Hepatocyte (in vitro differentiated cells): ENCODE data around the gene SH3RF1.

Experiments used
- EZH2phosphoT487 ChIP-seq: fragments of 200-600 bp; sonication (generic); IDR thresholded peaks from one replicate; pipeline ENCODE4 v1.6.1; 2018; ENCODE audit warnings: antibody characterized with exemption, mild to moderate bottlenecking, low read depth, moderate library complexity; ENCODE audit not compliant: unreplicated experiment, severe bottlenecking
- TF ChIP-seq, protein P1 (sequence below): fragments of 200-600 bp; sonication (generic); IDR thresholded peaks from 2 replicates; pipeline ENCODE4 v1.5.1; 2016; ENCODE audit warnings: antibody characterized with exemption, mild to moderate bottlenecking; ENCODE audit not compliant: poor library complexity

DNA sequence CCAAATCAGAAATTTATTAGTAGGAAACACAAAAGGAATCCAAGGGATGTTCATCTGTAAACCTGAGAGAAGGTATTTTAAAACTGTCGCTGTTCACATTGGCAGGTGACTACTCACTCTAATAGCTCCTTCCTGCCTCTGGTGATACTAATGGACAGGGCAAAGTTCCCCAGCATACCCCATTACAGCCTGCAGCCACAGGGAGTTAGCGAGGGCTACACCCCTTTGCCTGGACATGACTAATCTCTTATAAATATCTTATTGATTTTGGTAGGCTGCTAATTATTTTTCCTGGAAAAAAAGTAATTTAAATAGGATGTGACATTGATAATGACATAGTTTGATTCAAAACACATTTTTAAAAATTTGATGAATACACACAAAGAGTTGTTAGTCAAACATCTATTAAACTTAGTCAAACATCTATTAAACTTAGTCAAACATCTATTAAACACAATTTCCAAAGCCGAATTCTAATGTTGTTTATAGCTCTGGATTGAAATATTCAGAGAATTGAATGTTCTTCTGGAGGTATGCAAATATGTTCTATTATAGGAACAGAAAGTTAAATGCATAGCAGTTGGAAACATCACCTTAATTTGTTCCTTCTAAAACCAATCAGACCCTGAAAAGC lies 177.8 kb downstream of the SH3RF1 start:
- TF ChIP-seq, protein P1, sequence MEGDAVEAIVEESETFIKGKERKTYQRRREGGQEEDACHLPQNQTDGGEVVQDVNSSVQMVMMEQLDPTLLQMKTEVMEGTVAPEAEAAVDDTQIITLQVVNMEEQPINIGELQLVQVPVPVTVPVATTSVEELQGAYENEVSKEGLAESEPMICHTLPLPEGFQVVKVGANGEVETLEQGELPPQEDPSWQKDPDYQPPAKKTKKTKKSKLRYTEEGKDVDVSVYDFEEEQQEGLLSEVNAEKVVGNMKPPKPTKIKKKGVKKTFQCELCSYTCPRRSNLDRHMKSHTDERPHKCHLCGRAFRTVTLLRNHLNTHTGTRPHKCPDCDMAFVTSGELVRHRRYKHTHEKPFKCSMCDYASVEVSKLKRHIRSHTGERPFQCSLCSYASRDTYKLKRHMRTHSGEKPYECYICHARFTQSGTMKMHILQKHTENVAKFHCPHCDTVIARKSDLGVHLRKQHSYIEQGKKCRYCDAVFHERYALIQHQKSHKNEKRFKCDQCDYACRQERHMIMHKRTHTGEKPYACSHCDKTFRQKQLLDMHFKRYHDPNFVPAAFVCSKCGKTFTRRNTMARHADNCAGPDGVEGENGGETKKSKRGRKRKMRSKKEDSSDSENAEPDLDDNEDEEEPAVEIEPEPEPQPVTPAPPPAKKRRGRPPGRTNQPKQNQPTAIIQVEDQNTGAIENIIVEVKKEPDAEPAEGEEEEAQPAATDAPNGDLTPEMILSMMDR, result no peak
- no peak for TF ChIP-seq EZH2phosphoT487
